CD4-positive, alpha-beta T cell (primary cell): ENCODE data around the gene SPATA31D3. TPM values are rescaled to one million over a fixed set of nuclear protein-coding genes. Genes with fewer than 3 reads are reported as not detected.
"Not testable (repeated sequence)": the region's sequence is repeated elsewhere in the genome, so short reads cannot be mapped to it uniquely, and the experiment has no call there.

Experiments
- ATAC-seq: fragments of 200-7000 bp; cut with Tn5 transposase; one replicate; pipeline ENCODE4 v1.10.0; 2022; ENCODE audit warnings: mild to moderate bottlenecking; ENCODE audit not compliant: poor library complexity
- CTCF ChIA-PET: fragments of 350-600 bp; sonication (Branson Sonifier 250); formaldehyde crosslinking; loops from one replicate; lab custom pipeline; 2021; ENCODE audit warnings: antibody characterized with exemption, inconsistent platforms; lab: Charles Lee
- POLR2A ChIA-PET: fragments of 350-600 bp; sonication (Branson Sonifier 250); formaldehyde crosslinking; loops from one replicate; lab custom pipeline; 2021; ENCODE audit warnings: antibody characterized with exemption, inconsistent platforms; lab: Charles Lee
- DNase-seq, 14 experiments: peaks; one replicate each; pipeline ENCODE4 v3.0.0-alpha.2; 2013 to 2020; ENCODE audit warnings: mixed read lengths in 2 of 14
- H3K27ac ChIP-seq, 2 donors: one replicate each; pipeline versions ENCODE4 v1.5.1 to v1.7.0; 2013; ENCODE audit warnings: low read length in 2 of 2, low read depth in 1 of 2, mild to moderate bottlenecking in 1 of 2
- H3K27me3 ChIP-seq, 2 experiments: 1 replicate in 1 of 2; 2 replicates in 1 of 2; pipeline versions ENCODE4 v1.6.1 to v1.7.0; 2013; ENCODE audit warnings: low read length in 2 of 2, control low read depth in 1 of 2, mild to moderate bottlenecking in 1 of 2, moderate library complexity in 1 of 2; ENCODE audit not compliant: insufficient read depth in 2 of 2, control insufficient read depth in 1 of 2
- H3K36me3 ChIP-seq: one replicate; pipeline ENCODE4 v1.6.1; 2013; ENCODE audit warnings: low read length, control low read depth; ENCODE audit not compliant: insufficient read depth
- H3K4me1 ChIP-seq: one replicate; pipeline ENCODE4 v1.6.1; 2013; ENCODE audit warnings: low read length, control low read depth; ENCODE audit not compliant: insufficient read depth
- H3K4me3 ChIP-seq: one replicate; pipeline ENCODE4 v1.5.1; 2013; ENCODE audit warnings: mild to moderate bottlenecking, low read length, moderate library complexity
- H3K9me3 ChIP-seq, 2 experiments: 1 replicate in 1 of 2; 2 replicates in 1 of 2; pipeline versions ENCODE4 v1.6.1 to v1.7.0; 2013; ENCODE audit warnings: low read length in 2 of 2, mild to moderate bottlenecking in 2 of 2, control low read depth in 1 of 2, moderate library complexity in 1 of 2; ENCODE audit not compliant: control insufficient read depth in 1 of 2, insufficient read depth in 1 of 2
- H3K27ac Mint-ChIP-seq: one replicate; pipeline ENCODE4 v1.8.0; 2020; ENCODE audit warnings: mixed read lengths
- H3K27me3 Mint-ChIP-seq: one replicate; pipeline ENCODE4 v1.8.0; 2021; ENCODE audit warnings: mixed read lengths
- H3K36me3 Mint-ChIP-seq: one replicate; pipeline ENCODE4 v1.8.0; 2021; ENCODE audit warnings: low read depth, mixed read lengths
- H3K4me1 Mint-ChIP-seq: one replicate; pipeline ENCODE4 v1.8.0; 2021; ENCODE audit warnings: low read depth, mixed read lengths
- H3K4me3 Mint-ChIP-seq: one replicate; pipeline ENCODE4 v1.8.0; 2020; ENCODE audit warnings: mild to moderate bottlenecking, mixed read lengths
- H3K9me3 Mint-ChIP-seq: one replicate; pipeline ENCODE4 v1.8.0; 2020; ENCODE audit warnings: mixed read lengths
- CTCF ChIP-seq: fragments of 200-600 bp; IDR thresholded peaks from one replicate; pipeline ENCODE4 v1.8.0; 2022; ENCODE audit warnings: antibody characterized with exemption, mild to moderate bottlenecking
- intact Hi-C, 2 experiments: fragments of 100-400 bp; cut with DNase I in 1 of 2; cut with micrococcal nuclease in 1 of 2; formaldehyde crosslinking; loops; one replicate each; pipeline versions ENCODE4 v1.15.1 to v1.9.0; 2023 to 2025; cut with DNase I, micrococcal nuclease
- total RNA-seq, 174 experiments: library from RNA in 2 of 174; stranded (reverse) in 2 of 174; gene quantifications; one replicate each; pipeline ENCODE4 v1.2.3 and lab custom pipeline; 2021 to 2026

The SPATA31D3 gene
- total RNA-seq, 2 experiments from 2014 or later: not detected

- no peaks in the 10 kb centered on the region for H3K27me3 Mint-ChIP-seq
- POLR2A ChIA-PET: no interaction called here
- no peak for TF ChIP-seq CTCF
- no peak for ATAC-seq
- no peaks in the 10 kb centered on the region for H3K36me3 ChIP-seq
- no peaks in the 10 kb centered on the region for H3K27me3 ChIP-seq
- no peaks in the 10 kb centered on the region for H3K4me1 Mint-ChIP-seq
- H3K9me3 Mint-ChIP-seq: peaks cover 3% of the 10 kb centered on the region
- no peak overlapping the region for H3K4me3 ChIP-seq
- peaks cover 0 to 8% of the 10 kb centered on the region in 2 experiments for H3K9me3 ChIP-seq
- H3K27ac ChIP-seq: no peak overlapping the region
- no peak overlapping the region for H3K4me3 Mint-ChIP-seq
- H3K27ac Mint-ChIP-seq: no peak overlapping the region
- no peak for DNase-seq
- CTCF ChIA-PET: no interaction called here
- H3K36me3 Mint-ChIP-seq: no peaks in the 10 kb centered on the region
- intact Hi-C loops: no loop called here
- no peaks in the 10 kb centered on the region for H3K4me1 ChIP-seq
These were observed 38.6 kb downstream of the SPATA31D3 start for GRCh38 chr9:81981883-81982282.

GRCh38 chr9:81984928-81985327, 41.6 kb downstream of the SPATA31D3 start:
- no peak for ATAC-seq
- Mint-ChIP-seq H3K27ac (no peak overlapping the region), H3K4me1 (no peaks in the 10 kb centered on the region), H3K4me3 (no peak overlapping the region), H3K9me3 (no peaks in the 10 kb centered on the region), H3K36me3 (no peaks in the 10 kb centered on the region), H3K27me3 (no peaks in the 10 kb centered on the region)
- H3K4me3 ChIP-seq: no peak overlapping the region
- H3K27ac ChIP-seq: no peak overlapping the region
- H3K36me3 ChIP-seq: no peaks in the 10 kb centered on the region
- TF ChIP-seq CTCF: no peak
- ChIA-PET POLR2A (no interaction called here), CTCF (no interaction called here)
- H3K9me3 ChIP-seq: no peaks in the 10 kb centered on the region
- no peak for DNase-seq
- intact Hi-C loops: no loop called here
- no peaks in the 10 kb centered on the region for H3K27me3 ChIP-seq
- no peaks in the 10 kb centered on the region for H3K4me1 ChIP-seq

- Mint-ChIP-seq H3K27ac (no peak overlapping the region), H3K4me1 (no peaks in the 10 kb centered on the region), H3K36me3 (no peaks in the 10 kb centered on the region), H3K4me3 (no peak overlapping the region), H3K27me3 (no peaks in the 10 kb centered on the region), H3K9me3 (no peaks in the 10 kb centered on the region)
- no peak for ATAC-seq
- Histone ChIP-seq H3K4me3 (no peak overlapping the region), H3K9me3 (no peaks in the 10 kb centered on the region), H3K4me1 (no peaks in the 10 kb centered on the region), H3K27ac (no peak overlapping the region), H3K27me3 (no peaks in the 10 kb centered on the region), H3K36me3 (no peaks in the 10 kb centered on the region)
- intact Hi-C loops: no loop called here
- DNase-seq: no peak
- ChIA-PET POLR2A (no interaction called here), CTCF (interaction anchor here (0.5 kb wide), 1 partner anchor 529 kb away, joined by 3 read pairs; no protein-coding TSS in a partner anchor)
- TF ChIP-seq CTCF: no peak
These were observed 42.8 kb downstream of the SPATA31D3 start for GRCh38 chr9:81986051-81986450.

- H3K4me1 ChIP-seq, intact Hi-C loops, H3K27me3 ChIP-seq, H3K9me3 Mint-ChIP-seq, H3K27me3 Mint-ChIP-seq, POLR2A ChIA-PET, H3K4me3 ChIP-seq, CTCF ChIA-PET, ATAC-seq, H3K9me3 ChIP-seq, H3K27ac ChIP-seq, H3K4me3 Mint-ChIP-seq, H3K36me3 ChIP-seq, H3K36me3 Mint-ChIP-seq, H3K4me1 Mint-ChIP-seq, DNase-seq, H3K27ac Mint-ChIP-seq: not testable (repeated sequence)
These were observed 45.2 kb downstream of the SPATA31D3 start, which contains the start of gene SPATA31D1 for GRCh38 chr9:81988472-81988871. Gene SPATA31D1, plus strand, starts transcription at chr9:81988772. Its CDS starts 47 bp downstream, at chr9:81988819.
